HUES6 (cell line): ENCODE measurements around the gene RAD51B.
"Not testable (repeated sequence)": the region's sequence is repeated elsewhere in the genome, so short reads cannot be mapped to it uniquely, and the experiment has no call there.

Experiments
- H3K27ac ChIP-seq: 2 replicates; pipeline ENCODE4 v1.7.0; 2013; ENCODE audit warnings: low read depth, mild to moderate bottlenecking, low read length, inconsistent platforms
- H3K27me3 ChIP-seq: 2 replicates; pipeline ENCODE4 v1.6.1; 2013; ENCODE audit warnings: low read length; ENCODE audit not compliant: control insufficient read depth, insufficient read depth
- H3K36me3 ChIP-seq: 2 replicates; pipeline ENCODE4 v1.6.1; 2013; ENCODE audit warnings: low read length; ENCODE audit not compliant: control insufficient read depth, insufficient read depth
- H3K4me1 ChIP-seq: 2 replicates; pipeline ENCODE4 v1.6.1; 2013; ENCODE audit warnings: low read length; ENCODE audit not compliant: control insufficient read depth, insufficient read depth
- H3K4me3 ChIP-seq: 2 replicates; pipeline ENCODE4 v1.5.1; 2013; ENCODE audit warnings: low read depth, low read length
- H3K9ac ChIP-seq: one replicate; pipeline ENCODE4 v1.6.1; 2013; ENCODE audit warnings: mild to moderate bottlenecking, low read length
- H3K9me3 ChIP-seq: 2 replicates; pipeline ENCODE4 v1.6.1; 2013; ENCODE audit warnings: low read depth, low read length; ENCODE audit not compliant: control insufficient read depth, insufficient read depth

Gene RAD51B

GRCh38 chr14:68284333-68284732, 464.8 kb downstream of the RAD51B start:
- Histone ChIP-seq H3K36me3 (no peaks in the 10 kb centered on the region), H3K4me3 (no peak overlapping the region), H3K27ac (no peak overlapping the region), H3K4me1 (peaks cover 13% of the 10 kb centered on the region), H3K9me3 (no peaks in the 10 kb centered on the region), H3K9ac (no peak overlapping the region), H3K27me3 (no peaks in the 10 kb centered on the region)

- Histone ChIP-seq H3K9me3 (no peaks in the 10 kb centered on the region), H3K9ac (no peak overlapping the region), H3K4me3 (no peak overlapping the region), H3K27me3 (no peaks in the 10 kb centered on the region), H3K27ac (no peak overlapping the region), H3K36me3 (no peaks in the 10 kb centered on the region), H3K4me1 (peaks cover 13% of the 10 kb centered on the region)
Observed at GRCh38 chr14:68284834-68285233, 465.3 kb downstream of the RAD51B start.

- Histone ChIP-seq H3K27me3 (no peaks in the 10 kb centered on the region), H3K36me3 (no peaks in the 10 kb centered on the region), H3K27ac (no peak overlapping the region), H3K4me3 (no peak overlapping the region), H3K9ac (no peak overlapping the region), H3K9me3 (no peaks in the 10 kb centered on the region), H3K4me1 (peaks cover 13% of the 10 kb centered on the region)
Observed at GRCh38 chr14:68285421-68286179, 466.0 kb downstream of the RAD51B start.

GRCh38 chr14:68286667-68287066, 467.1 kb downstream of the RAD51B start:
- peaks cover 18% of the 10 kb centered on the region for H3K4me1 ChIP-seq

GRCh38 chr14:68289452-68289851, 469.9 kb downstream of the RAD51B start:
- H3K4me1 ChIP-seq = peaks cover 30% of the 10 kb centered on the region
- H3K36me3 ChIP-seq, H3K9ac ChIP-seq, H3K27ac ChIP-seq, H3K27me3 ChIP-seq, H3K9me3 ChIP-seq, H3K4me3 ChIP-seq: not testable (repeated sequence)

More at GRCh38 chr14:68286667-68287066, 467.1 kb downstream of the RAD51B start:
- no peaks in the 10 kb centered on the region for H3K27me3 ChIP-seq
- no peaks in the 10 kb centered on the region for H3K9me3 ChIP-seq
- no peak overlapping the region for H3K4me3 ChIP-seq
- H3K27ac ChIP-seq = no peak overlapping the region
- no peaks in the 10 kb centered on the region for H3K36me3 ChIP-seq
- no peak overlapping the region for H3K9ac ChIP-seq

GRCh38 chr14:68291820-68292219, 472.2 kb downstream of the RAD51B start:
- Histone ChIP-seq H3K4me3 (no peak overlapping the region), H3K9me3 (no peaks in the 10 kb centered on the region), H3K4me1 (peaks cover 47% of the 10 kb centered on the region), H3K27ac (peak overlapping the region; percentile 52; the same call in 1 of the 2 replicates), H3K9ac (peak overlapping the region; percentile 19), H3K27me3 (no peaks in the 10 kb centered on the region), H3K36me3 (no peaks in the 10 kb centered on the region)

GRCh38 chr14:68292441-68293215, 473.0 kb downstream of the RAD51B start:
- no peak overlapping the region for H3K9ac ChIP-seq
- no peaks in the 10 kb centered on the region for H3K36me3 ChIP-seq
- no peaks in the 10 kb centered on the region for H3K27me3 ChIP-seq
- H3K9me3 ChIP-seq = no peaks in the 10 kb centered on the region
- H3K27ac ChIP-seq = peak overlapping the region; percentile 52; the same call in 1 of the 2 replicates
- H3K4me3 ChIP-seq = no peak overlapping the region
- peaks cover 47% of the 10 kb centered on the region for H3K4me1 ChIP-seq

GRCh38 chr14:68293404-68293803, 473.8 kb downstream of the RAD51B start:
- H3K9ac ChIP-seq = no peak overlapping the region
- no peak overlapping the region for H3K4me3 ChIP-seq
- peaks cover 3% of the 10 kb centered on the region; the same call in 1 of the 2 replicates for H3K9me3 ChIP-seq
- no peaks in the 10 kb centered on the region for H3K27me3 ChIP-seq
- H3K4me1 ChIP-seq = peaks cover 47% of the 10 kb centered on the region
- H3K27ac ChIP-seq = no peak overlapping the region
- no peaks in the 10 kb centered on the region for H3K36me3 ChIP-seq

GRCh38 chr14:68295316-68295816, 475.8 kb downstream of the RAD51B start:
- no peak overlapping the region for H3K4me3 ChIP-seq
- peak overlapping the region; percentile 46 for H3K9ac ChIP-seq
- H3K27ac ChIP-seq = peak overlapping the region; percentile 55; the same call in 1 of the 2 replicates
- H3K9me3 ChIP-seq = peaks cover 10% of the 10 kb centered on the region; the same call in 1 of the 2 replicates
- H3K36me3 ChIP-seq = no peaks in the 10 kb centered on the region
- H3K4me1 ChIP-seq = peaks cover 47% of the 10 kb centered on the region
- H3K27me3 ChIP-seq = no peaks in the 10 kb centered on the region

- Histone ChIP-seq H3K4me1 (peaks cover 38% of the 10 kb centered on the region), H3K9ac (no peak overlapping the region), H3K27ac (no peak overlapping the region), H3K9me3 (peaks cover 21% of the 10 kb centered on the region), H3K27me3 (no peaks in the 10 kb centered on the region), H3K36me3 (no peaks in the 10 kb centered on the region; the same call in 1 of the 2 replicates), H3K4me3 (no peak overlapping the region)
Observed at GRCh38 chr14:68297039-68297438, 477.5 kb downstream of the RAD51B start.
